OCI-LY3 (cell line): ENCODE results near the gene SMYD2.

Source experiments
- H2AFZ ChIP-seq: fragments of 200-600, 300-600 bp; shearing (Covaris generic); 2 replicates; pipeline ENCODE4 v1.6.0; 2014; ENCODE audit warnings: antibody characterized with exemption, low read depth, low read length
- H3K27ac ChIP-seq: fragments of 200-600, 300-600 bp; sonication (generic); 2 replicates; pipeline ENCODE4 v1.5.1; 2014; ENCODE audit warnings: mild to moderate bottlenecking, low read length, moderate library complexity, mixed read lengths
- H3K27me3 ChIP-seq: fragments of 200-600, 300-600 bp; sonication (generic); 2 replicates; pipeline ENCODE4 v1.6.1; 2014; ENCODE audit warnings: low read depth, low read length, mixed read lengths
- H3K36me3 ChIP-seq: fragments of 200-600, 300-600 bp; sonication (generic); replicated peaks from 2 replicates; pipeline ENCODE3; 2014; ENCODE audit warnings: low read depth, low read length, mixed read lengths
- H3K4me1 ChIP-seq: fragments of 300-600, 200-600 bp; sonication (generic); 2 replicates; pipeline ENCODE4 v1.6.1; 2014; ENCODE audit warnings: low read length, mixed read lengths
- H3K4me2 ChIP-seq: fragments of 200-600, 300-600 bp; sonication (generic); 2 replicates; pipeline ENCODE4 v1.6.1; 2014; ENCODE audit warnings: low read length, mixed read lengths
- H3K4me3 ChIP-seq: fragments of 300-600, 200-600 bp; sonication (generic); 2 replicates; pipeline ENCODE4 v1.5.1; 2014; ENCODE audit warnings: antibody characterized with exemption, mild to moderate bottlenecking, low read length, moderate library complexity
- H3K79me2 ChIP-seq: fragments of 300-600, 200-600 bp; shearing (Covaris generic); 2 replicates; pipeline ENCODE4 v1.6.1; 2014; ENCODE audit warnings: mild to moderate bottlenecking, low read length, mixed read lengths
- H3K9ac ChIP-seq: fragments of 300-600, 200-600 bp; shearing (Covaris generic); 2 replicates; pipeline ENCODE4 v1.6.0; 2014; ENCODE audit warnings: mild to moderate bottlenecking, low read length, moderate library complexity
- H3K9me3 ChIP-seq: fragments of 200-600, 300-600 bp; shearing (Covaris generic); 2 replicates; pipeline ENCODE4 v1.6.1; 2014; ENCODE audit warnings: low read length, mixed read lengths; ENCODE audit not compliant: insufficient read depth
- H4K20me1 ChIP-seq: fragments of 200-600, 300-600 bp; sonication (generic); 2 replicates; pipeline ENCODE4 v1.6.1; 2016; ENCODE audit warnings: low read length, mixed read lengths; ENCODE audit not compliant: insufficient read depth
- EZH2phosphoT487 ChIP-seq: fragments of 200-600 bp; shearing (Covaris generic); IDR thresholded peaks from 2 replicates; pipeline ENCODE4 v1.6.1; 2018; ENCODE audit warnings: antibody characterized with exemption, mixed run types, low read depth
- TF ChIP-seq, protein P1 (sequence below): fragments of 200-600, 300-600 bp; sonication (generic); IDR thresholded peaks from 2 replicates; pipeline ENCODE4 v1.5.1; 2014; ENCODE audit warnings: antibody characterized with exemption, low read length, low read depth

The SMYD2 gene

DNA sequence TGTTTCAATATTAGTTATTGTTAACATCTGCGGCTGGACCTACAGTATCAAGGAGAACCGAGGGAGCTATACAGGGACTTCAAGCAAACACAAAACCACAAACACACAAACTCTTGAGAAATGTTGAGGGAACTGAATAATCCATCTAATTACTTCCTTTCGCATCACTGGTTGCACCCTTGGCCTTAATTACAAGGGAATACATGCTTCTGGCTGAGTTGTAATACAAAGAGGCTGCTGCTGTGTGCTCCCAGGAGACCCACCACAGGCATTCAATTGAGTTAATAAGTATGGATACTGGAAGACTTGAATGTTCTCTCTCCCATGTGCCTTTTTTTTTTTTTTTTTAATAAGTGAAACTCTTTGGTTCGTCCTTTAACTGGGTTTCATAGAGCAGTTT, 16.8 kb upstream of the SMYD2 start:
- Histone ChIP-seq H3K9me3 (no peaks in the 10 kb centered on the region), H2AFZ (no peak overlapping the region), H3K4me3 (no peak overlapping the region), H3K4me2 (0 out of 2 replicates have a peak overlapping the region, but pooled peaks have one; percentile 9), H3K27ac (no peak overlapping the region), H3K79me2 (no peaks in the 10 kb centered on the region), H3K4me1 (peaks cover 32% of the 10 kb centered on the region), H4K20me1 (no peaks in the 10 kb centered on the region), H3K36me3 (no peaks in the 10 kb centered on the region), H3K27me3 (peaks cover 64% of the 10 kb centered on the region), H3K9ac (no peak overlapping the region)
- no peak for TF ChIP-seq EZH2phosphoT487
- TF ChIP-seq, protein P1, sequence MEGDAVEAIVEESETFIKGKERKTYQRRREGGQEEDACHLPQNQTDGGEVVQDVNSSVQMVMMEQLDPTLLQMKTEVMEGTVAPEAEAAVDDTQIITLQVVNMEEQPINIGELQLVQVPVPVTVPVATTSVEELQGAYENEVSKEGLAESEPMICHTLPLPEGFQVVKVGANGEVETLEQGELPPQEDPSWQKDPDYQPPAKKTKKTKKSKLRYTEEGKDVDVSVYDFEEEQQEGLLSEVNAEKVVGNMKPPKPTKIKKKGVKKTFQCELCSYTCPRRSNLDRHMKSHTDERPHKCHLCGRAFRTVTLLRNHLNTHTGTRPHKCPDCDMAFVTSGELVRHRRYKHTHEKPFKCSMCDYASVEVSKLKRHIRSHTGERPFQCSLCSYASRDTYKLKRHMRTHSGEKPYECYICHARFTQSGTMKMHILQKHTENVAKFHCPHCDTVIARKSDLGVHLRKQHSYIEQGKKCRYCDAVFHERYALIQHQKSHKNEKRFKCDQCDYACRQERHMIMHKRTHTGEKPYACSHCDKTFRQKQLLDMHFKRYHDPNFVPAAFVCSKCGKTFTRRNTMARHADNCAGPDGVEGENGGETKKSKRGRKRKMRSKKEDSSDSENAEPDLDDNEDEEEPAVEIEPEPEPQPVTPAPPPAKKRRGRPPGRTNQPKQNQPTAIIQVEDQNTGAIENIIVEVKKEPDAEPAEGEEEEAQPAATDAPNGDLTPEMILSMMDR, result no peak

DNA sequence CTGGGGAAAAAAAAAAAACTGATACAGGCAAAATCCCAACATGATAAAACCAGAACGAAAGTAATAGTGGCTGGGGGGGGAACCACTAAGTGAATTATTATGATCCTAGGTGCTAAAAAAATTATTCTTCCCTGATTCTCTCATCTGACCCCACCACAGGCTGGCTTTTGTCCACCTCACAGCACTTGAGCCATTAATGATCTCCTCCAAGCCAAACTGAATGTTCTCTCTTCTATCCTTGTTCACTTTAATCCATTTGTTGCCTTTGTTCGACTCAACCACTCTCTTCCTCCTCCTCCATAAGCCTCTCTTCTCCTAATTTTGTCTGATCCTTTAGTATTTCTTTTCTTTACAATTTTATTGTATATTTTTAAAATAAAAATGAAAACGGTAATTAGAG, 16.0 kb upstream of the SMYD2 start:
- no peak overlapping the region for H3K4me2 ChIP-seq
- no peaks in the 10 kb centered on the region for H3K36me3 ChIP-seq
- H3K27ac ChIP-seq, result no peak overlapping the region
- peaks cover 30% of the 10 kb centered on the region for H3K4me1 ChIP-seq
- no peak overlapping the region for H3K9ac ChIP-seq
- H3K9me3 ChIP-seq, result no peaks in the 10 kb centered on the region
- no peak overlapping the region for H3K4me3 ChIP-seq
- H3K79me2 ChIP-seq, result no peaks in the 10 kb centered on the region
- H3K27me3 ChIP-seq, result peaks cover 64% of the 10 kb centered on the region
- H2AFZ ChIP-seq, result no peak overlapping the region
- no peak for TF ChIP-seq EZH2phosphoT487
- TF ChIP-seq, protein P1, result no peak
- no peaks in the 10 kb centered on the region for H4K20me1 ChIP-seq

DNA sequence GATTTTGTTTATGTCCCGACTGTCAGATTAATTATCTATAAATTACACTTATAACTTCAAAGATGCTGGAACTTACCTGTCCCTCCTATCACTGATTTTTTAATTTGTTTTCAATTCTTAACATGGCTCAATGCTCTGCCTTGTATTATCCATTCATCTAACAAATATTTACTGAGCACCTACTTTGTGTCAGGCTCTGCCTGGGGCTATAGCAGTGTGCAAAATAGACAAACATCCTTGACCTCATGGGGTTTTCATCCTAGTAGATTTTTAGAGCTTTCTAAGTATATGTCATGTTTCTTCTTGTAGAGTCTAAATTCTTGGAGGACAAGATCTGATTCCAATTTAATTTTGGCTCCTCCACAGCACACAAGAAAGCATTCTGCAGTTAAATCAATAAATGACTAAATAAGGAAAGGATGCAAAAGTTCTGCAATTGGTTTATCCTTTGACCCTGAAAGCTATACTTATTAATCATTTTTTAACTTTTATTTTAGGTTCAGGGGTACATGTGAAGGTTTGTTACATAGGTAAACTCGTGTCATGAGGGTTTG, 10.8 kb upstream of the SMYD2 start:
- no peaks in the 10 kb centered on the region for H4K20me1 ChIP-seq
- H3K9ac ChIP-seq, result no peak overlapping the region
- no peaks in the 10 kb centered on the region for H3K79me2 ChIP-seq
- no peak overlapping the region for H3K27ac ChIP-seq
- H3K9me3 ChIP-seq, result no peaks in the 10 kb centered on the region
- no peak overlapping the region for H3K4me2 ChIP-seq
- H3K27me3 ChIP-seq, result peaks cover 33% of the 10 kb centered on the region
- no peaks in the 10 kb centered on the region for H3K36me3 ChIP-seq
- no peak overlapping the region for H3K4me3 ChIP-seq
- peaks cover 26% of the 10 kb centered on the region for H3K4me1 ChIP-seq
- no peak overlapping the region for H2AFZ ChIP-seq
- TF ChIP-seq, protein P1, result no peak
- no peak for TF ChIP-seq EZH2phosphoT487

DNA sequence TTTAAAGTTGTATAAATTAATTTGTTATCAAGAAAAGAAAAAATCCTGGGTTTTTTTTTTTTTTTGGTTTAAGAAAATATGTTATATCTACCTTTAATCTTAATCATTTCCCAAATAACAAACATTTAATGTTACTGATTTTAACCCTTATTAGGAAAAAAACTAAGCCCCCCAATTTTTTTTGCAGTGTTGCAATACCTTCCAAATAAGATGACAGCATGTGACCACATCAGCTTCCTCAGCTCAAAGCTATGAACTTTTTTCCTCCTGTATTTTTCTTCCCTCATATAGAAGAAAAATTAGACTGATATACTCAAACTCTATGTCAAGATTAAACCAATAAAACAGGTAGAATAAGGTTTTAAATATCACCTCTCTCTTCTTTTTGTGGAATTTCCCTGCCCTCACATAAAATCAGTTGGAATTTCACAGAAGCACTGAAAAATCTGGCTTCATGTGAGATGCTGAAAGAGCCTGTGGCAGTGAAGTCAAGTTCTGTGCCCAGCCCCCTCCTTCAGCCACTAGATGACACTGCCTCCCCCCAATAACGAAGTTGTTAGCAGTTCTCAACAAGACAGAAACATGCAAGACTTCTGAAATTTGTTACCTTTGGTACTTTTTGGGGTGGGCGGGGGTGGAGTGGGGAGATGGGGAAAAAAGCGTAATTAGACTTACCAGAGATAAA, 9.6 kb upstream of the SMYD2 start:
- no peaks in the 10 kb centered on the region for H3K79me2 ChIP-seq
- no peak overlapping the region for H3K4me3 ChIP-seq
- peaks cover 27% of the 10 kb centered on the region for H3K27me3 ChIP-seq
- no peaks in the 10 kb centered on the region for H4K20me1 ChIP-seq
- no peak overlapping the region for H3K9ac ChIP-seq
- TF ChIP-seq, protein P1, result peak; percentile 83
- TF ChIP-seq EZH2phosphoT487, result no peak
- no peaks in the 10 kb centered on the region for H3K36me3 ChIP-seq
- H3K9me3 ChIP-seq, result no peaks in the 10 kb centered on the region
- H3K27ac ChIP-seq, result no peak overlapping the region
- H2AFZ ChIP-seq, result no peak overlapping the region
- H3K4me1 ChIP-seq, result peaks cover 26% of the 10 kb centered on the region
- H3K4me2 ChIP-seq, result no peak overlapping the region
